Activated T-helper 1 cell treated with anti-CD3 and anti-CD28 coated beads, Interleukin-2, amount 50 U/mL, for 16 hours (primary cell): Measurements from ENCODE around the gene EGFR.

ENCODE experiments used
- DNase-seq, 2 donors: peaks; one replicate each; pipeline ENCODE4 v3.0.0-alpha.2; 2020; ENCODE audit warnings: low read depth in 1 of 2, low spot score in 1 of 2

Gene EGFR

DNA sequence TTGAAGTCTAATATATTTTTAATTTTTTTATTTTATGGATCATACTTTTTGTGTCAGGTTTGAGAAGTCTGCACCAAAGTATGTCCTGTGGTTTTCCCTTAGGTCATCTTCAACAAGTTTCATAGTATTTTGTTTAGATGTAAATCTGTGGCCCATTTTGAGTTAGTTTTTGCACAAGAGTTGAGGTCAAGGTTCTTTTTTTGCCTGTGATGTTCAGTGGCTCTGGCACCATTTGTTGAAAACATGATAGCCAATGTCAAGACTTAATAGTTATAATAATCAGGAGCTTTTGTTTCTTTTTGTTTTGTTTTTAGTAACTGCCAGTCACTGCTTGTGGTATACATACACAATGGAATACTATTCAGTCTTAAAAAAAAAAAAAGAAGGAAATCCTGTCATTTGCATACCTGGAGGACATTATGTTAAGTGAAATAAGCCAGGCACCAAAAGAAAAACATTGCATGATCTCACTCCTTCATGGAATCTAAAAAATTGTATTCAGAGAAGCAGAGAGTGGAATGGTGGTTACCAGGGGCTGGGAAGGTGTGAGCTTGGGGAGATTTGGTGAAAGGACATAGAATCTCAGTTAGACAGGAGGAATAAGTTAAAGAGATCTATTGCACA, 61.3 kb downstream of the EGFR start:
- DNase-seq: no peak

DNA sequence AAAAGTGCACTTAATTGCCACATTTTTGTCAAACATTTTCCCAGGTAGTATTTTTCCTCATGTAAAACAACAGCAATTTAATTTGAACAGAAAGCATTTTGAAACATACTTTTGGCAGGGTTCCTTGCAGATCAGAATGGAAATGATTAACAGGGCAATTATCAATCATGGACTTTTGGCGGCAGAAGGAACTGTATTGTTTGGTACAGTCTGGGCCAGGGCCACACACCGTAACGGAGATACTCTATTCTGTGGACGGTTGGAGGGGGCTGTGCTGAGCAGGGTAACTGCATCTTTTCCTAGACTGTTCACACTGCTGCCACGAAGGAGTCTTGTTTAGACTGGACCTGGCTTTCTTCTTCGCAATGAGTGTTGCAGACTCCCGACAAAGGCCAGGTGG, 62.3 kb downstream of the EGFR start:
- no peak for DNase-seq

DNA sequence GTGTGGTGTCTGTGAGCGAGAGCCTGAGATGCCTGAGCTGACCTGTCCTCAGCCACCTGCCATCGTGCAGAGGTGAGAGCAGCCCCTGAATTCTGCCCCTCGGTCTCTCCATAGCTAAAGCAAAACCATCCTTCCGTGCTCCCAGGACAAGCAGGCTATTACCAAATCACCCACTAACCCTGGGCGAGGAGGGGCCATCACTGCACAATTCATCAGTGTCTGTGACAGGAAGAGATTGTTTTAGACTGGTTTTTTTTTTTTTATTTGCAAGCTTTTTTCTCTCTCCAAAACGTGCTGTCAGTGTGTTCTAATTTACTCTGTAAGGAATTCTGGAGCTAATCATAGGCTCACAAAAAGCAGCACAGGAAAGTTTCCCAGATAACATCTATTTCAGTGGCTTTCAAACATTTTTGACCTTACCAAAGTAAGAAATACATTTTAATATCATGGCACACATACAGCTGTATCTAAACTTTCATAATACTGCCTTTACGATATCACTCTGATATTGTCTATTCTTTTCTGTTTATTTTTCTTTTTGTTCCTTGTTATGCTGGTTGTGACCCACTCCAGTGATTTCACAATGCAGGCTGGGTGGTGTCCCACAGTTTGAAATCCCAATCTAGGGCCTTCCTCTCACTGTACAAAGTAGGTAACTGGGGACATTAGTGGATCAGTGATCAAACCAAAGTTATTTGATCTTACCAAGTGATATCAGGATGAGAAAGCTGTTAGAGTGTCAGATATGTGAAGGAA, 62.8 kb downstream of the EGFR start:
- no peak for DNase-seq

DNA sequence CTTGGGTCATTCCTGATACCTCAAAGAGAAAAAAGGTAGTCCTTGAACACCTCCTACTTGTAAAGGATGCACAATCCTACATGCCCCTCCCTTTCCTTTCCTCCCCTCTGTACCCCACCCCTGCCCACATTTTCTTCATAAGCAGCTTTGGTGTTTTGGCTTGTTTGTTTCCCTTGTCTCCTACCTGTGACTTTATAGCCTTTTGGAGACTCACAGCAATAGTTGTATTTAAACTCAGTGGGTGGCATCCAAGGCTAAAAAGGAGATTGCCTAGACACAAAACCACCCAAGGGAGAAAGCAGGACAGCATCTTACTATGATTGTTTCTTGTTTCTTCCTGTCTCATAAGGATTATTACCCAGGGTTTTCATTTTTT, 63.4 kb downstream of the EGFR start:
- no peak for DNase-seq

DNA sequence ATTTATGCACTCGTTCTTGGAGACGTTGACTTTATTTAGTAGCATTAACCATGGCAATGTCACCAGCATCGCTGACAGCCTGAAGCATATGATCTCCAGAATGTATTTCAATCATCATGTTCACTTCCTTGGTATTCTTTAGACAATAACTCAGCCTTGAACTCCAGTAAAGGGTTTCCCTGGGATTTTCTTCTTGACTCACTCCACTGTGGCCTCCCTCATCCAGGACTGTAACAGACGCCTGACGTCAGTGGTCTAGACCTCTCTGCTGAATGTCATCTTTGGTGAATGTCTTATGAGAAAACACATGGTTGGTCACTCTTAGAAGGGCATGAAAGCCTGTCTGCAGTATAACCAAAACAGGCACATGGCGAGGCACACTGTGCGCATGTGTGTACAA, 64.4 kb downstream of the EGFR start:
- DNase-seq: no peak

DNA sequence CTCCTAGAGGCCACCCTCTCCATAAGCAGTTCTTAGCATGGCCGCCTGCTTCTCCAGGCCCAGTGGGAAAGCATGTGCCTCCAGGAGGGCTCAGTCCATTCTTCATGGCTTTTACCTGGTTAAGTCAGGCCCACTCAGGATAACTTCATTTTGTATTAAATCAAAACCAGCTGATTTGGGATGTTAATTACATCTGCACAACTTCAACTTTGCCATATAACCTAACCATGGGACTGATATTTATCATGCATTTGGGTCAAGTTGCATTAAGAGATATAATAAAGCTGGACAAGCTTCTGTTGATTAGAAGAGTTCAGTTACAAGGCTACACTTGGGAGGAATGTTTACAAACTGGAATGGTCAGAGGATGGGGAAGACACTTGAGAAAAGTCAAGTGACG, 65.5 kb downstream of the EGFR start:
- DNase-seq: no peak

DNA sequence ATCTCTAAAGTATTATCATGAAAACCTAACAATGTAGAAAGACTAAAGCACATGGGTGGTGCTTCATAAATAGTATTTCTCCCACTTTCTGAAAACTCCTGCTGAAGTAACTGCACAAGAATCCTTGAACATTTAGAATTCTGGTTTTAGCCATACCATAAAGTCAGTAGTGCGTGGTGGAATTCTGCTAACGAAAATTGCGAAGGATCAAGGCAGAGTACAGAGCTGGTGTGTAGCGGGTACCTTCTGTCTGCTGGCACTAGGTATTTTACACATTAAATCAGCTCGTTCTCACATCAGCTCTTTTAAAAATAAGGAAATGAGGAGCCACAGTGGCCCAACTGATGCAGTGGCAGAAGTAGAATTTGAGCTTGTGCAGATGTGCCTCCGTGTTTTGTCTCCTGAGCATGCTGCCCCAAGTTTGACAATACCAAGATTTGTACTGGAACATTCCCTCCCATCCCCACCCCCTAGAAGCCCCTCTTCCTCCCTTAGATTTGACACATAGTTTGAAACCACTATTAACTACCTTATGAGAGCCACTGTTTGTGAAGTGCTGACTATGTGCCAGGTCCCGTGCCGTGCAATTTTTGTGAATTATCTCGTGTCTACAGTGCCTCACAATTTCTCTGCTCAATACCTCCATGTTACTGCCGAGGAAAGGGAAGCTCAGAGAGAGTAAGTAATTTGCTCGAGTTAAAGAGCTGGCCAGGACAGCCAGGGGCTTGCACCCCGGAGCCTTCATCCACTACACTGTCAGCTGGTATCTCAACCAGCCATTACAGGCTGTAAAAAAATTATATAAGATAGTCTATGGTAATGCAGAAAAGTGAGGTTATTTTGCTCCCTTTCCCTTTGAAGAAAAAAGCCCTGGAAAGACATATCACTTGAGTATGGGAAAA, 66.9 kb downstream of the EGFR start:
- DNase-seq: no peak

DNA sequence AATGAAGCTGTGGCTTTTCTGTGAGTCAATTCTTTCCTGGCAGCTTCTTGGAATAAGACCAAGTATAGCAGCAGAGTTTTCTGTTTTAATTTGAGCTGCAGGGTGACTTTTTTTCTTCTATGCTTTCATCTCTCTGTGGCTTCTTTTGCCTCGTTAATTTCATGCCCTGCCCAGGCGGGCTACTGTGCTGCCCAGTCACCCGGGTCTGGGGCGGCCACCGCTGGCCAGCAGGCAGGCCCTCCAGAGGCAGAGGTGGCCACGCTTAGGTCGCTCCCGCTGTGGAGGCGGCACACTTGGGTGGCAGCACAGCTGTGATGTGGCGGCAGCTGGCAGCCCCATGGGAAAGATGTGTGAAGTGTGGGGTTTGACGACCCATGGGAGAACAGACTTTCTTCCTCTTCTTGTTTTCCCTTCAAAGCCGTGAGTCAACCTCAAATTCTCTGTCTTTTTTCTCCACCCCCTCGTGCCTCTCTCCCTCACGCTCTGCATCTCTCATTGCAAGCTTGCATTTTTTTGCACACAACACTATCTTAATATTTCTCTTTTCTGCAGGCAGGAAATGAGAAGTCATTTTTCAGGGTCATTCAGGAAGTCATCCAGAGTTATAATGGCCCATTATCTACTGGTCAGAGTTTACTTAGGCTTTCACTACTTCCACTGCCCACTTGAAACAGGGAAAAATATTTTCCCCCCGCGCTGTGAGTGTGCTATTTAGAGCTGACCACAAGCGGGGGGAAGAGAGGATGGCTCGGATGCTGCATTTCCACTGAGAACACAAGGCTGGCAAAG, 67.8 kb downstream of the EGFR start:
- no peak for DNase-seq

DNA sequence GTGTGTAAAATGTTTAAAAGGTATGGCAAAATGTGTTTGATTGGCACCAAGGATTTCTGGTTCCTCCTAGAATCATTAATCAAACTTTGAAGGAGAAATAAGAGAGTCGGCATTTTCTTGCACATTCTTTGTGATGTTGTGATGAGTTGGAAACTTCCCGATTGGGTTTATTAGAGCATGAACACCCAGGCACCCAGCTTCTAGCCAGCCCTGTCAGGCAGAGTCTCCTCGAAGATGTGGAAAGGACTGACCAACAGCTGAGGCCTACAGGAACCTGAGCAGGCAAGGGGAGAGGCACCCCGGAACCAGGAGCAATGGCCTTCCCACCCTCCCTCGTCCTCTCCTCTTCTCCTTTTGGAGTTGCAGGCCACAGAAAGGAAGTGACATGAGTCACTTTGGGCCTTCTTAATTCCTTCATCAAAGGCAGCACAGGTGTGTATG, 68.7 kb downstream of the EGFR start:
- no peak for DNase-seq

DNA sequence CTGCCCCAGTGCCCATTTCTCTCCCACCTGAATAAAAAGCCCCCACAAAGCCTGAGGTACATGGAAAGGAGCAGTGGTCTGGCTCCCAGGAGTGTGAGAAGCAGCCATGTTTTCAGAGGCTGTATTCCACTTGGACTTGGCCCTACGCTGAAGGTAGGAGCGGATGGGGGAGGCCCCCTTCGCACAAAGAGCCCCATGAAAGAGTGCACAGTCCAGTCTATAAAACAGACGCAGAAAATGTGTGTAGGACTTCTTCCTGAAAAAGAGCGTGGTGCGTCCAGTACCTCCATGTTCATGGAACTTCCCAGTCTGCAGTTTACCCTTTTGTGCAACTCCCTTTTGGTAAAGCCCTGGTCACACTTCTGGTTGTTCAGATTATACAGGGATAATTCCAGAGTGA, 69.3 kb downstream of the EGFR start:
- DNase-seq: no peak

DNA sequence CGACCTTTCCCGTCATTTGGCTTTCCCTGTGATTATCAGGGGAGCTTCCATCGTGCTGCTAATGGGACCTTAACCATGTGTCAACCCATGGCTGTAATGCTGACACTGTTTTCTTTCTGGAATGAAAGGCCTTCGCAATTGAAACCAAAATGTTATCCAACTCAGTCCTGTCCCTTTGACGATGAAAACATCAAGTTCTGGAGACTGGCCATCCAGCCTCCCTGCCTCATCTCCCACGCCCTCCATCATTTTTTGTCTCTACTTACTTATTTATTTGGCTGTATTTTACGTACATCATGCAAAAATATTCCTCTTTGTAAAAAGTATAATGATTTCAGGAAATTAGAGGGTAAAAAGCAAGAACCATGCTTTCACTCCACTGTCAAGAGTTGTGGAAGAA, 69.8 kb downstream of the EGFR start:
- DNase-seq: no peak

DNA sequence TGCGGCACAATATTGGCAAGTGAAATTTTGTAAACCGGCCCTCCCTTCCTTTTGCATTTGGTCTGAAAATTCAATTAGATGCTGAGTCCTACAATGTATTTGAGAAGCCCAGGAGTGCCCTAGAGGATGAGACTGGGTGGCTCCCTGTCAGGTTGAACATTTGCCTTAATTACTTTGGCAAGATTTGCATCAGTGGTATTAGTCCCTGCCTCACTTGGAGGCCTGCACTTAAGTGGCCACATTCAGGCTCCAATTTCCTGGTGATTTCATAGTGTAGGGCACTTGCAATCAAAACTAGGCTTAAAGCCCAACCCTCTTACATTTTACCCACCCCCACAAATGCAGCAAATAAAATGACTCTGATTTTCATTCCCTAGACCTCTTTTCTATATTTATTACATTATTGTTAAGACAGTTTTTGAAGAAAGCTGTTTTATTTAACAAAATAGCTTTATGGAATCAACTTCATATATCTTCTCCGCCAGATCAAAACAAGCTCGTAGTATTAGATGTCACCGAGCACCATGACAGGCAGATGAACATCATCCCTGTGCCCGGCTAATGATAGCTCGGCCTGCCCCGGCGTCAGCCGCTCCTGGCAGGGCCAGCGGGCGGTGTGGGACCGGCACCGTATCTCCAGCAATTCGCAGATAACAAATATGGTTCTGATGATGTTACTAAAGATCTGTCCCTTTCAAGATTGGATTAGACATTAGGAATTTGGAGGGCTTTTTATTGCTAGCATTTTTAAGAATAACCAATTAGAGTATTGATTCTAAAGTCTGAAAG, 73.6 kb downstream of the EGFR start:
- DNase-seq: no peak

DNA sequence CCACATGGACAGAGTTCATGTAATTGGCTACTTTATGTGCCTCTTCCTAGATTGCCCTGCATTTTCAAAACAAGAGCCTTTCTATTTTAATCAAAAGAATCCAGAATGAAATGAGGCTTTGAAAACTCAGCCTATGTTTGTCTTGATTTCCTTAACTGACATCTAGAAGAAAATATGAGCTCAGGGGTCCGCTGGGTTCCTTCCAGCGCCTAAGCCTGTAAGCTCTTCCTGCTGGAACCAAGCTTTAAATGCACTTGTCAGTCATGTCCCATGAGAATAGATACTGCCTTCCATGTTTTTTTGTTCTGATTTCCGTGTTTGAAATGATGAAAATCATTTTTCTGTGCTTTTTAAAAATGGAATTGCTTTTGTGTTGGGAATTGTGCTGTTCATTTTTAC, 74.2 kb downstream of the EGFR start:
- no peak for DNase-seq

DNA sequence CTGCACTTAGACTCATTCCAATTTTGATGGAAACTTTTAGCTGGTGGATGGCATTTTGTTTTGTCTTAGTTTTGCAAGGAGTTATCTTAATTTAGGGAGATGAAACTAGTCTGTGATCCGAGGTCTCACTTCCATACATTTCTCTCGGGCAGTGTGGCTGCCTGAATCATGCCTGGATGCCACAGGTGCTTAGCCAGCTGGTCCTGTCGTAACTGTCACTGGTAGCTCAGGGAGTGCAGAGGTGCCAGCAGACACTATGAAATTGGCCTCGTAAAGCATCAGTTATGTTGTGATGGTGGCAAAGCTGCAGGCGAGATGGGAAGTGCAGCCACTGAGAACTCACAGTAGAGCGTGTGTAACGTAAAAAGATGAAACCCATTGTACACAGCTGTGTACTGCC, 74.9 kb downstream of the EGFR start:
- DNase-seq: no peak

DNA sequence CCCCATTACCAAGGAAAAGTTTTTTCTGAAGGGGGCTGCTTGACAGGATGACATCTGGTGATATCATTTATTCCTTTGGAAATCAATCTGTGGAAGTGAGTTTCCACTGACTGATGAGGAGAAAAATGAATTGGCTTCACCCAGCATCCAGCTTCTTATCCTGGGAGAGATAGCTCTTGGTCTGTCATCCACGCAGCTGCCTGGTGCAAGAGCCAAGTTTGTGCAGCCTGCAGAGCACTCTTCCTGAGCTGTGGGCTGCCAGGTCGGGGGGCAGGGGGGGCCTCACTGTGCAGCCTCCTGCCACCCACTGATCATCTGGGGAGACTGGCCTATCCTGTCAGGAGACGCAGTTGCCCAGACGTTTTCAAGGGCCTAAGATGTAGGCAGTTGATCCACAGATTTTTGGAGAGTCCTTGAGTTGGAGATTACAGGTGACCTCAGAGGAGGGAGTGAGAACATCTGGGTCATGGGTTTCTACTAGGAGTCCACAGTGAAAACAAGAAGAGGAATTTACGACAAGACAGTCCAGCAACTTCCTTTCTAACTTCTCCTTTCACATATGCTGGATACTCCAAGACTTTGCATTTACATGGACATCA, 75.4 kb downstream of the EGFR start:
- no peak for DNase-seq

DNA sequence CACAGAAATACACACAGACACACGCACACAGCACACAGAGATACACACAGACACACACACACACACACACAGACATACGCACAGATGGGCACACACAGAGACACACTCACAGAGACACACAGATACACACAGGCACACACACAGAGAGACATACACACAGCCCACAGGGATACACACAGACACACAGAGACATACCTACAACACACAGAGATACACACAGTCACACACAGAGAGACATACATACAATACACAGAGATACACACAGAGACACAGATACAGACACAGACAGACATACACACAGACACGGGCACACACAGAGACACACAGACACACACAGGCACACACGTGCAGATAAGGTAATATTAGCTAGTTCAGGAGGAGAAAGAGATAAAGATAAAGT, 76.9 kb downstream of the EGFR start:
- no peak for DNase-seq

DNA sequence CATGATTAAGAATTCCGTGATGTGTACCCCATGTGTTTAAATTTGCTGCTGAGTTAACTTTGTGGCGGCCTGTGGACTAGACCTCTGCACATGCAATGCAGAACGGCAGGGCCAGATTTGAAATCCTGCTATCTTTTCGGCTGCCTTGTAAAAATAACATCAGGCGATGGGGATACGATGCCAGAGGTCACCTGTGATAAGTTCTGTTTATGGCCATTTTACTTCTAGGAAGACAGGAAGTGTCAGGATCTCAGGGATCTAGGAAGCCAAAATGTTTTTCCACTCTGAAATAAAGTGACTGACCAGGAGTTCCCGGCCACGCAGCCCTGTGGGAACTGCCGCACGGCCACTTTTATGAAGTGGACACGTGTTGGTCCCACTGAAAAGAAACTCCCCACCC, 77.5 kb downstream of the EGFR start:
- no peak for DNase-seq

DNA sequence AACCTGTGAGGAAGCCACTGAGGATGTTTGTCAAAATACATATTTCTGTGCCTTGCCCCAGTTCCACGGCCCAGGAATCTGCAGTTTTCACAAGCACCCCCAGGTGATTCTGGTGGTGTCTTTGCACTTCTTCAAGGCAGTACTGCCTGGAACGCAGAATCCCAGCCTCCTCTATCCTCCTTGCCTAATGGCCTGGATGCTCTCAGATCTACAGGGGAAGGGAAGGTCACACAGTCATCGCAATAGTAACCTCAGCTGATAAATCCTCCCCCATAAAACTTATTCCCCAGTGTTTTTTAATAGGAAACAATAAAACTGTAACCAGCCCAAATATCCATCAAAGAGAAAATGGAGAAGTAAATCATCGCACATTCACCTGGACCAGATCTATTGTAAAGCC, 78.3 kb downstream of the EGFR start:
- DNase-seq: no peak

DNA sequence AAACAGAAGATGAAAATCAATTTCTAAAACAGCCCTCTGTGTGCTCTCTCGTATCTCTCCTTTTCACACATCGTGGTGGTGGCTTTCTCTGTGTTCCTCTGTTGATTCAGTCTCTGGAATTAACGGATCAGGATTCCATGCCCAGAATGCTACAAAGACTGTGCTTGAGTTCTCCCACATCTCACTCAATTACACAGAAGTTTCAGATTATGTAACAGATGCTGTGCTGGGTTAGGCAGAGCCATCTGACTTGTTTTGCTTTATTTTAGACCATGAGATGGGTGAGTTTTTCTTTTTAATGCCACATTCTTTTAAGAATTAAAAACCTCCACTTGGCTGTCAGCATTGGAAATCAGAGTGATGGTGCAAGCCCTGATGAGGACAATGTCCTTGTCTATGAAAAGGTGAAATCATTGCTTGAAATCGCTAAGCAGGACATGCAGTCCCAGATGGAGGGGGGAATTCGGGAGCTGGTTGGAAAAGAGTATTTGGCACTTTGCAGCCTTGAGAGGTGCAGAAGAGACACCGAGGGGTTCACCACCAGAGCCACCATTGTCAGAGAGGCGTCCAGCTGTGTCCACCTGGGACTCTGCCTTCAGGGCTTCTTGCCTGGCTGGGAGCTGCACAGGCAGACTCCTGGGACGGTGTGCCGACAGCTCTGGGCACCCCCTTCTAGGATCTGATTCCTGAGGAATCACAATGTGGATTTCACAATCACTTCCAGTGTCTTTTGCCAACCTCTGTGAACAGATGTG, 80.4 kb downstream of the EGFR start:
- DNase-seq: no peak
